GM19351 (cell line): ENCODE results near the gene NLGN1.

Experiments
- ATAC-seq: cut with Tn5 transposase; IDR thresholded peaks from one replicate; pipeline ENCODE4 v1.9.1; 2021; ENCODE audit warnings: mild to moderate bottlenecking, moderate library complexity; ENCODE audit not compliant: unreplicated experiment

NLGN1 gene

DNA sequence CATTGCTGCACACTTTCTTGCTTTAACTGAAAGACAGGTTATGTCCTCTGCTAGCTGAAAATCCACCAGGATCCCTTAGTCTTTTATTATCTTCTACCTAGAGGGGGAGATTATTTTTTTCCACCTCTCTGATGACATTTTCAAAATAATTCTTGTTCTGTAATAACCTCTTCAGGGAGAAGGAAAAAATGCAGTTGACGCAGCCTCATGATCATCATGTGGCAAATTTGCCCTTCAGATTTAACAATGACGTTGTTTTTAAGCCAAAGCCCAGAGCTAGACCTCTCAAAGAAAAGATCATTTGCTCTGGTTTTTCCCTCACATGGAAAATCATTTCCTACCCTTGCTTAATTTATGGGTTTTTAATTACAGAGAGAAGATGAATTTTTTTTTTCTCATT is 724.9 kb downstream of the NLGN1 start:
- no peak for ATAC-seq

DNA sequence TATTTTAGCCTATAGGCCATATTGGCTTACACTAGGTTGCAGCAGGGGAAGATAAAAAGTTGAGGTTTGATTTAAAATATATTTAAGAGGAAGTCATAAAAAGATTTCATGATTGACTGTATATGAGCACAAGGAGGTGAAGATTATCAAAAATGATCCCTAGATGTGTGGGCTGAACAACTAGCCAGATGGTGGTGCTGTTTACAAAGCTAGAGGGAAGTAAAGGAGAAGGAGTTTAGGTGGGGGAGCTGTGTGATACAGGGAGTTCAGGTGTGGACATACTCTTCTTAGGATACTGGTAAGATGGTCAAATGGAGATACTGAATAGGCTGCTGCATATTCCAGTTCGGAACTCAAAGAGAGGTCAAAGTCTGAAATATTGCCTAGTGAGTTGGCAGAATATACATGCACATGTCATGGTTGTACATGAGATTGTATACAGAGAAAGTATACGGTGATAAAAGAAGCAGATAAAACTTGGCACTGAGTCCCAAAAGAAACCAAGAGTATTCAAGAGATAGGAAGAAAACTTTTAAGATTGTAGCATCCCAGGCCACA is 727.8 kb downstream of the NLGN1 start:
- ATAC-seq, result no peak

DNA sequence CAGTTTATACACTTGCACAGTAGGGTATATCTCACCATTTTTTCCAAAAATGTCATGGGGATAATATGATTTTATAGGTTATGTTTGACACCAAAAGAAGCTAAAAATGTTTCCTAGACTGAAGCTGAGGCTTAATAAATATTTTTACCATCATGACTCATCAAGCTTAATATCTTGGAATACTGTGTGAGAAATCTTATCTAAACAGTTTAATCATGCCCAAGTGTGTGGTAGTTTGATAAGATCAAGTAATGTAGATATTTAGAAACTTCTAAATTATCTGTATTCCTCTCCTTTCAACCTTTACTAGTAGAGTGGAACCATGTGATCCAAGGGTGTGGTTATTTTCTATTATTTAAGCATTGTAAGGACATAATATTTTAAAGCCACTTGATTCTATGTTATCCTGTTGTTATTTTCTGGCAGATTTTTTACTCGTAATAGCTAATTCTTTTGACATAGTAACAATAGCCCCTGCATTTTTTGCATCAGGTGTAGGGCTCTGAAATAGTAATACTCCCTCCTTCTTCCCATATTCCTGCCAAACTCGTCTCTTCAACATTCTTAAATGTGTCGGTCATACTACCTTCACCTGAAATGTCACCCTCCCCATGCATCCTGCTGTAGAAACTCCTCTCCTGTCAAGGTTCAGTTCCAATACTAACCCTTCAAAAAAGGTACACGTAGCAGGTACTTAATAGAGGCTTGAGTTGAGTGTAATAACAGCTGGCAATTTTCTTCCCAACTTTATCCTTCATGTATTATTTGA is 729.6 kb downstream of the NLGN1 start:
- ATAC-seq, result no peak

DNA sequence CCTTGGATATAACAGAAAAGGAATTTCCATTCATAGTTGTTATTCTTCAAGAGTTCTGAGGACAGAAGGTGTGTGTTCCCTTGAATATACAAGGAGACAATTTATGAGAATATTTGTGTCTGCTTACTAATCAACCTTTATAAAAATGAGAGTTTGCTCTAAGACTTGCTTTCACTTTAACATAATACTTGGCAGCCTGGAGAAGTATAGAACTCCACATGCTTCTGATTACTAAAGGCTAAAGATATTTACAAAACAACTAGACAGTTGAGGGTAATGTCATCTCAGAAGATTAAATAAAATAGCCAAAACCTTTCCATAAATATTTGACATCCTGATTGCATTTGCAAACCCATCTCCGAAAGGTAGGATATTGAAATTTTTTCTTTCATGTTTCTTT is 734.5 kb downstream of the NLGN1 start:
- ATAC-seq, result no peak

DNA sequence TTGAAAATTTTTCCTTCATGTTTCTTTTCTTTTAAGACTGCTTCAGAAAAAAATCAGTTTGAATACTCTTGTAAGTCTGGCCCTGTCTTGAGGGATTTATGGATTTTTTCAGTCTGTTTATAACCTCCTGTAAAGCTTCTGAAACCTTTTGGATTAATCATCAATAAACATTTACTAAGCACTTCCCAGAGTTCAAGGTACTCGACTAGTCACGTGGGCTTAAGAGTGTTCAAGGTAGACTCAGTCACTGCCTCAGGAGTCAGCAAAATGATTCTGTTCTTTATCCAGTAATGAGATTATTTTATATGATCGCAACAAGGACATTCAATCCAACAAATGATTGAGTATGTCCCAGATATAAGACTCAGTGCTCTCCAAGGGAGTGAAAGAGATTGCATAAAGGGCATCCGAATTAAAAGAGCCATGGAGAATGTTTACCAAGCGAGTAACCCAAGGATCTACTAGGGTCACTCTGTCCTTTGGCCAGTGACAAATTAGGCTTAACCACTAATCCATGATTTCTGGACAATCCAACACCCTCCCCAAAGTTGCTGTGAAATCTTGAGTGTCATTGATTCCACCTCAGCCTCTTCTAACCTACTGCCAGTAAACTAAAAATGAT is 735.0 kb downstream of the NLGN1 start:
- ATAC-seq, result no peak

DNA sequence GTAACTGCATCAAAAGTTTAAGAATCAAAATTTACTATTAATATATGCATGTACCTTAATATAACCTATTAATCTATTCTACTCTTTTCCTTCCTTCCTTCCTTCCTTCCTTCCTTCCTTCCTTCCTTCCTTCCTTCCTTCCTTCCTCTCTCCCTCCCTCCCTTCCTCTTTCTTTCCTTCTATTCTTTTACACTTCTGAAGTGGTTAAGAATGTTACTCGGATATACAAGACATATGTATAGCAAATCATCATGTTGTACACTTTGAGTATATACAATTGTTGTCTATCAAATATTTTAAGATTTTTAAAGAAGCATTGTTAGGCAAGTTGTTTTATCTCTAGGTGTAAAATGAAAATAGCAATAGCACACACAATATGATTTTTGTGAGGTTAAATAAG is 748.5 kb downstream of the NLGN1 start:
- no peak for ATAC-seq

DNA sequence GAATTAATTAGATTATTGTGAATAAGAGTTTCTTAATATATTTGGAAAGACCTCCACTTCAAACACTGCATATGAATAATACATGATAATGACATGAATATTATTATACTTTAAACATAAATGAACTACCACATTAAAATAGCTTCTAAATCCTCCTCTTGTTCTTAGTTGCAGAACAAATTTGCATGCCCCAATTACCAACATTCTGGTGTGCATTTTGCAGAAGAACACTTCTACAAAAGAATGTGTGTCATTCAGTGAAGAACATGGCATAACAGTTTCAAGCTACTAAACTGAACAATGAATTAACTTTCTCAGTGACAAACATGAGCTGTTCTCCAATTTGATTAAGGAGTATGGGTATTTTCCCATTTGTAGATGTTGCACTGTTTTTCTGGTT is 750.3 kb downstream of the NLGN1 start:
- no peak for ATAC-seq

DNA sequence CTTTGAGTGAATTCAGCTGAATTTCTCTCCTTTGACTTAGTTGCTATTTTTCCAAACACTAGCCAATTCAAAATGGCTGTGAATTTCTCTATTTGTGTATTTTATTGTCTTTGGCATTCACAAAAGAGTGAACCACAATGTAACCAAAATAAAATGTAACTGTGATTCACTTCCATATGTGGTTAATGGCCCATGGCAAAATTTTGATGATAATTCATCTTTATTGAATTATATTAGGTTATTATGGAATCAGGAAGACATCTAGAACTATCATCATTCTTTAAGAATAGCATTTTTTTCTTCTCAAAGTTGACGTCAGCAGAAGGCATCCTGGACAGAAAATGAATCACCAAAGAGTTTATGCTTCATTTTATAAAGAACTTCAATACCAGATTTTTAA is 756.3 kb downstream of the NLGN1 start:
- ATAC-seq, result no peak

DNA sequence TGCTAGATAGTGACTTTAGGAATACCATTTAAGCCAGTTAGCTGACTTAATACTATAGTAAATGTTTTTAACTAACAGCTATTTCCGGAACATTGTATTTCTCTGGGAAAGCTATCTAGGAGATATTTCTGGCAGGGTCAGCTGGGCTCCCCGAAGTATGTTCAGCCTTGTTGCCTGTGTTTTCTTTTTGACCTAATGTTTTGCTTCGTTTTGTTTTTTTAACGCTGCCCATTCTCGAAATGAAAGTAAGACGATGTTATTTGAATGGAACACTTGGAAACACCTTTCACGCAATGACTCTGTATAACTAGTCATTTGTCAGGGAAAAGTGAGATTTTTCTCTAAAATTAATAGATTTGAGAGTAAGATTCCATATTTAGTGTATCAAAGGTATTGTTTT is 758.7 kb downstream of the NLGN1 start:
- no peak for ATAC-seq

DNA sequence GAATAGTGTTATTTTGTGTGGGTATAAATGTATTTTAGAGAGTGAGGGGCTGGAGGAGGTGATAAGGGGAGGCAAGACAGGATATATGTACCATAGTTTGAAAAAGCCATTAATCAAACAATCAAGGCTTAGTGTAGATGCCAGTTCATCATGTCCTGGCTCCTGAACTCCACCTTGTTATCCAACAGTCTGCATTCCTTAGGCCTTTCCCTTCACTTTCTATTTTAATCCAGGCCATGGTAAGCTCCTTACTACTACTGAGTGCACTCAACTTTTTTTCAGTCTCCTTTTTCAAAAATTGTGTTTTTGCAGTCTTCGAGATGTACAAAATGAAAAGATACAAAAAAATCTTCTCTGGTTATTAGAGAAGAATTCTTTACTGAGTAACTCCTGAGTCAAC is 761.1 kb downstream of the NLGN1 start:
- no peak for ATAC-seq

DNA sequence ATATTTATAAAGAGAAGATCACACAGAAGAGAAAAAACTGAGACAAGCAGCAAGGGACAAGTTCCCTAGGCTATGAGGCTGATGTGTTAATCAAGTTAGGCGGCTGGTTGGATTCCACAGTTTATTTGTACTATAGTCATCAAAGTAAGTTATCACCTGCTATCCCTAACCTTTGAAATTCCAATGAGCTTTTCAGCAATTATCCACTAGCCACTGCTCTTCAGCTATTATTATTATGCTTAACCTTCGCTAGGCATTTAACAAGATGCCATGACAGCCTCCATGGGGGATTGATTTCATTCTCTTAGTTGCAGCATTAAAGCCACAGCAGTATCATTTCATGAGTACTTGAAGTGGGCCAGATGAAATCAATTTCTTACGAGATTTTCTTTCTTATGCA is 762.1 kb downstream of the NLGN1 start:
- no peak for ATAC-seq

DNA sequence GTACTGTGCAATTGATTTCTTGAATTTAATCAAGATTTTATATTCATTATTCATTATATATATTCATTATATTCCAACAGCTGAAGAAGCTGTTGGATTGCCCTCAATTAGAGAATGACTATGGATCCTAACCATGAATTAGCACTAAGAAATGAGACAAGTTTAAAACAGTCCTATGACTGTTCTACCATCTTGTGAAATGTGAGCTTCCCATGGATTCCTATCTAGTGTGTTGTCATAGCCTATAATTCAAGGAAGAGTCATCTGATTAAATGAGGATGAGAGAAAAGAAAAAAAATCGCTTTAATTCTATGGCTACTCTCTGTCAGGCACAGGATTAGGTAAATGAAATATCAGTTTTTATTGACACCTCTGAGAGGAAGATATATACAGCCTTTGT is 765.0 kb downstream of the NLGN1 start:
- ATAC-seq, result no peak

DNA sequence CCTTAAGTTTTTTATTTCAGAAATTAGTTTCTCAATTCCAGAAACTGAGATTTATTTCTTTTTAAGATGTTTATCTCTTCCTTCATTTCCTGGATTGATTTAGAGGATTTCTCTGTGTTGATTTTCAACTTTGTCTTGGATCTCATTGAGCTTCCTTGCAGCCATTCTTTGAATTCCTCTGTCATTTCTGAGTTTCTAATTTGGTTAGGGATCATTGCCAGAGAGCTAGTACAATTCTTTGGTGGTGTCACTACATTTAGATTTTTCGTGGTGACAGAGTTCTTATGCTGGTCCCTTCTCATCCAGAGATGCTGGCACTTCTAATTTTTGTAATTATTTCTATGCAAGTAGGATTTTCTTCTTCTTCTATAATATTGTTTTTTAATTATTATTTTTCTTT is 770.5 kb downstream of the NLGN1 start:
- ATAC-seq, result no peak

DNA sequence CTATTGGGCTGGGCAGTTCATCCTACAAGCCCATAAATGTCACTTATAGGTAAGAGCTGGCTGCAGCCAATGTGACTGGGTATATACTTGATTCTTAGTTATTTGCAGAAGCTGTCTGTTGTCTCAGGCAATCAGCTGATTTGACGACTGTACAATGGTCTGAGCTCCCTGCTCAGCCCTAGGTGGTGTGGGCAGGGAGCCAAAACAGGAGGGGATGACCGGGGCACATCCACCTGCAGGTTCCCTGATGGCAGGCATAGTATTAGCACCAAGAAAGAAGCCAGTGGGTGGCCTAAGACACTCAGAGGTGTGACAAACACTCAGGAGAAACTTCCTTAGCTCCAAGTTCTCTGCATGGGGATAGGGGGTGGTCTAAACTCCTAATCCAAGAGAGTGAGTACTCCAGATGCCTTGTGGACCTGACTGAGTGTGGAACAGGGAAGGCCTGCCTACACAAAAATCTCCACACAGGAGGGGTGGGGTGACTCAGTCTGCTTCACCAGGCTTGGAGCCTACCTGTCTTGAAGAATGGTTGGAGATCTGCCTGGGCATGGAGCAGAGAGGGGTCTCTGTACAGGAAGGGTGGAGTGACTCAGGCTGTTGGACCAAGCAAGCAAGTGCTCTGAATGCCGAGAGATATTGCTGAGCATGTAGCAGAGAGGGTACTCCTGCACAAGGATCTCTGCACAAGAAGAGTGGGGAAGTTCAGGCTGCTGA is 771.2 kb downstream of the NLGN1 start:
- ATAC-seq, result no peak

DNA sequence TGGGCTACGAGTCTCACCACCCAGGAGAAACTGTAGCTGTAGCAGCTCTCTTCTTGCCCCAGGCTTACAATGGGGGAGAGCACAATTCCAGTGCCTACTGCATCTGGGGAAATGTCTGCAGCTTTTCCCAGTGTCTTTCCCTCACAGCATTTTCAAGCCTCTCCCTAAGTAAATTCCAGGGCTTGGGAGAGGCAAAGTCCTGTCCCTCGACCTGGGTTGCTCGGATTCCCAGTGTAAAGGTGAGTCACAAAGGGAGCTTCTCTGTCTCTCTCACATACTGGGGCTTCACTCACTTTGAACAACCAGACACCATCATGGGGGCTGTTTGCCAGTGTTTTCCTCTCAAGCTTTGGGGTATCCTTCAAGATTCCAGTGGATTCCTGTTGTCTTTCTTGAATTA is 772.2 kb downstream of the NLGN1 start:
- no peak for ATAC-seq

DNA sequence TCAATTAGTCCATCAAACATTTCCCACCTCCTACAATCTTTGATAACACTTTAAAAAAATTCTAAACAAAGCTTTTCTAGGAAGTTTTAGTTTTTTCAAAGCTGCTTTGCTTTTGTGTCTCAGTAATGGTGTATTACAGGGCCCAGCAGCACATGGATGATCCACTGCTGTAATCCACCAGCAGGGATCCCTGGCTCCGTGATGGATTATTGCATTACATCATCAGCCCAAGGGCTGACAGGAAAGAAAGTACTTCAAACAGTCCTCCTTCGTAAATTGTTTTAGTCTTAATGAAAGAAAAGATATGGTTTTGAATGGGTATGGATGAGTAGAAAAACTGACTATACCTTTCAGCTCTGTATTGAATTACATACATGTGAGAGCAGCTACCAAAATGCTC is 772.7 kb downstream of the NLGN1 start:
- ATAC-seq, result no peak

DNA sequence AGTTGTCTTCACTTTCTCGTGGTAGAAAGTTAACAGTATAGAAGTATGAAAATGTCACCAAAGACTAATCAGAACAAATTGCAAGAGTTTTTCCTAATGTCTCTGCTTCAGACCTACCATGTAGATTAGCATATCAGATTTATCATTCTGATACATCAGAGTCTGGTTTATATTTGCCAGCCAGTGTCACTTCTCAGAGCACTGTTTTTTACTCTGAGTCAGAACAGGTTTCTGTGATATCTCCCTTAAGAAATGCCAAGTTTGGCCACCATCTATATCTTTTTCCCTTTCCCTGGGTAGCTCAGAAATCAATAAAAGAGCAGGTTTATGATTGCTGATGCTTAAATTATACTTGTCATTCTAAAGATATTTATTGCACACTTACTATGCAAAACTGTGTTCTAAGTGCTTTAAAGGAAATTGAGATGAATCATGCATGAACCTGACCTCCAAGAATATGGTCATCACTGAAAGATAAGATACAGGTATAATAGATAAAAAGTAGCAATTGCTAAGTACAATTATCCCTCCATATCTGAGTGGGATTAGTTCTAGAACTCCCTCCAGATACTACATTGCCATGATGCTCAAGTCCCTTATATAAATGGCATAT is 788.9 kb downstream of the NLGN1 start:
- ATAC-seq, result no peak

DNA sequence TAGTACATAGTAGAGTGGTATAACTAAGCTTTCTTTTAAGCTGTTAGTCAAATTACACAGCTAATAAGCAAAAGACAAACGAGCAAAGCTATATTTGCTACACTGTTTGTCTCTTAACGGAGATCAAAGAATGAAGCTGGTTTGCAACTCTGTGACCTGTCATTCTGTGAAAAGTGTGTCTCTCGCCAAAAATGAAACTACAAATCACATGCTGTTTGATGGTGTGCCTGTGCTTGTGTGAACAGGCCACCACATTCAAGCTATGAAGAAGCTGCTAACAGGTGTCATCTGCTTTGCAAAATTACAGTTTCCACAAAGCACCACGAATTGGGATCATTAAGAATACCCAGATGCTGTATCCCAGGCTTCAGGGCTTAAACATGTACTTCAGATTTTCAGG is 793.8 kb downstream of the NLGN1 start:
- ATAC-seq, result no peak

DNA sequence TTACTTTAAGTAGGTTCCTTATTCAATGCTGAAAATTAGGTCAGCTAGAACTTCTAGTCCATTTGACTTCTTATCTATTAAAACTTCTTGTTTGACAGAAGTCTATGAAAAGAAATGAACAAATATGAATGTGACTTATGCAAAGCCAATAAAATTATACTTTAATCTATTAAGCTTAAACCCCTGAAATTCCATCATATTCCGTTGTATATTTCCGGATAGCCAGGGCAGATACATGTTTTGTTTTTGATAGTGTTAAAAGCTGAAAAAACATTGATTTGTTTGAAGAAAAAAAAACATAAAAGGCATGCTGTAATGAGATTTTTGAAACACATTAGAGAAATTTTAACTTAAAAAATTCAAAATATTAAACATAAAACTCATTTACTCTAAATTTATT is 794.4 kb downstream of the NLGN1 start:
- no peak for ATAC-seq

DNA sequence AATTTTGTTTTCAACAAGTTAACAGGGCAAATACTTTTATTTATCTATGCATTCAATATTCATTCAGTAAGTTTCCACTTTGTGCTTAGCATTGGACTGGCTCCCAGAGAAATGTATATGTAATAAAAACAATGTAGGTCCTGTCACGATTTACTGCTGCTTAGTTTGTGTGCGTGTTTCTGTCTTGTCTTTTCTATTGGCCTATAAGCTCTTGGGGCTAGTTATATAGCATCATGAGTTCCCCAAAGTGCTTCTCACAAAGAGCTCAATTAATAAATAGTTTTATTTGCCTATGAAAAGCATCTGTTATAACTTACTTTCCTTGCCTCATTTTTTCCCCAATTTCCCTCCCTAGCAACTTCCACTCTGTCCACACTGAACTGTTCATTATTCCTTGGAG is 794.9 kb downstream of the NLGN1 start:
- no peak for ATAC-seq

DNA sequence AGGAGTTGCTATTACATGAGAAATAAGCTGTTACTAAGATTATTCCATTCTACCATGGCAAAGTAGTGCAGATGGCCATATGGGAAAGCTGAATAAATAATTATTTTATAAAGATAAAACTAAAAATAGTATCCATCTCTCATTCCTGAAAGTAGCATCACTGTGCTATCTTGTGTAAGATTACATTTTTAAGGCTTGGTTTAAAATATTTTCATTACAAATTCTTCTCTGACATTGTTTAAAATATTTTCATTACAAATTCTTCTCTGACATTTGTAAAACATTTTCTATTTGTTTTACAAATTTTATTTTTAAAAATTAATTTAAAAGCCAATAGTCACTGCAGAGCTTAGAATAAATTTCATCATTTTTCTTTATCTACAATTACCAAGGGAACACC is 796.1 kb downstream of the NLGN1 start:
- ATAC-seq, result no peak

DNA sequence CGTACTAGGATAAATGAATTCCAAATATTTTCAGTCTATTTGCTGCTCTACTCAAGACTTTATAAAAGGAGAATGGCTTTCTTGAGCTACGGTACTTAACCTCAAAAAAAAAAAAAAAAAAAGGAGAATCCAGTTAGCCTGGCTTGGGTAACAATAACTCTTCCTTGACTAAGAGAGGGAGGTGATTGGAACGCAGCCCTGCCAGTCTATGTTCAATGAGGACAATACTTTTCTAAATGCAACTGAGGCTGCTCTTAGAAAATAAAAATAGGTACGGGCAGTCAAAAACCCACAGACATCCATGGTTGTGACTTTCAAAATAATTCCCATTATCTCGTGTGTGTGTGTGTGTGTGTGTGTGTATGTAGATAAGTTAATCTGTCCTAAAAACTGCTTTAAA is 799.9 kb downstream of the NLGN1 start:
- ATAC-seq, result no peak
